NCI-H2227 (cell line): Measurements from ENCODE around the gene BCAP31.

Experiments used
- DNase-seq: peaks from one replicate; lab custom pipeline; 2025; ENCODE audit not compliant: unreplicated experiment; lab: John Stamatoyannopoulos, UW

BCAP31 gene

DNA sequence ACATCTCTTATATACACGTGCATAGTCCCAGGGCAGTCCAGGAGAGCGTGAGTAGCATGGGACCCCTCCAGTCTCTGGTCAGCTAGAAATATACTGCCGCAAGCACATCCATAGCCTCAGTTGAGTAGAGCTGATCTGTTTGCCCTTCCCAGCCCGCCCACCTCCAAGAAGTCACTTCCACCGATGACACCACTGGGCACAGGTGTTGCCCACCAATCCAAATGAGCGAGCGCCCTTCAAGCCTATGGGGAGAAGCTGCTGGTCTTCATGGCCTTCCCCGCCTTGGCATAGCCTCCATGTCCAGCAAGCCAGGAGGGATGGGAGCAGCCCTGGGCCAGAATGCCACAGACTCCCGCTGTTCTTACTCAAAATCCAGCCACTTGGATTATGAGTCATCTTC, 67.0 kb downstream of the BCAP31 start:
- no peak for DNase-seq

DNA sequence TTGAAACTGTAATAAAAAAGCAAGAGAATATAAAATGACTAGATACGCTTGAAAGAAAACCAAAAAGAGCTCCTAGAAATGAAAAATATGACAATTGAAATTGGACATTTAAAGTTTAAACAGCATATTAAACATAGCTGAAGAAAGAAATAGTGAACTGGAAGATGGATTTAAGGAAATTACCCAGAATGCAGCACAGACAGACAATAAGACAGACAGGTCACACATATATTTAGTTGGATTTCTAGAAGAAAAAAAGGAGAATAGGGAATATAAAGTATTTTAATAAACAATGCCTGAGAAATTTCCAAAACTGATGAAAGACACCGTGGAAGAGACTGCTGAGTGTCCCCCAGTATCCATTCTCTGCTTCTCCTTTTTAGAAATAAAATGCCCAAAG, 70.6 kb downstream of the BCAP31 start:
- DNase-seq, result no peak

DNA sequence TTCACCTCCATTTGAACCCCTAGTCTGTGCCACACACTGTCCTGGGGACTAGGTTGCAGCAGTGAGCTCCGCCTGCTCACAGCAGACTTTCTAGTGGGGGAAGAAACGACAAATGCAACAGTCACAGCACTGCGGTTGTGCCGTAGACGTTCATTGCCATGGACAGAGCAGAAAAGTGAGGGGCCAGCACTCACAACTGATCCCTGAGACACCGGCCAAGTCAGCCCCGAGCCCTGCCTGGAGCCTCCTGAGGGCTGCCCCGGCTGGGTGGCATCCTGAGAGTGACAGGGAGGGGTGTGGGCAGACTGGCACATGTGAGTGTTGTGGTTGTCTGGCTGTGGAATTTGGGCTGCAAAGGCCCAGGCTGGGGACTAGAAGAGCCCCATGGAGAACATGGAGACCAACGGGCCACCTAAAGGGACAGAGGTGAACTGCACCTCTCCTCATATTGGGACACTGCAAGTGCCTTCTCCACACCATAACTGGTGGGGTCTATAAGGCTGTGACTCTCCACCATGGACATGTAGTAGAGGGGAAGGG, 72.6 kb downstream of the BCAP31 start:
- no peak for DNase-seq

DNA sequence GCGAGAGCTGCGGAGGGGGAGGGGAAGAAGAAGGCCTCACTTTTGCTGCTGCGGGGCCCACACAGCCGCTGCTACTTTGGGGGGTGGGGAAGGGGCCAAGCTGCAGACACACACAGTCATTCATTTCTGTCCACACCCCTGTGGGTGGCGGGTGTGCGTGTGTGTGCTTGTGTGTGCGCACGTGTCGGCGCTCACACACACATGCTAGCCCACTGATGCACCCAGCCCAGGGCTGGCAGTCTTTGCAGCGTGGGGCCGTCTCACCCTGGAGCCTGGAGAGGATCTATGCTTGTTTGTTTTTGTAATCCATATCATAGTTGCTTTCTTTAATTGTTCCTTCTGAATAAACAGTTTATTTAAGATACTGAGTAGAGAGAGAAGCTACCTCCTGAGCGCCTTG, 73.2 kb downstream of the BCAP31 start:
- DNase-seq, result no peak
